ENCODE measurements around the gene UIMC1.

UIMC1 gene

DNA sequence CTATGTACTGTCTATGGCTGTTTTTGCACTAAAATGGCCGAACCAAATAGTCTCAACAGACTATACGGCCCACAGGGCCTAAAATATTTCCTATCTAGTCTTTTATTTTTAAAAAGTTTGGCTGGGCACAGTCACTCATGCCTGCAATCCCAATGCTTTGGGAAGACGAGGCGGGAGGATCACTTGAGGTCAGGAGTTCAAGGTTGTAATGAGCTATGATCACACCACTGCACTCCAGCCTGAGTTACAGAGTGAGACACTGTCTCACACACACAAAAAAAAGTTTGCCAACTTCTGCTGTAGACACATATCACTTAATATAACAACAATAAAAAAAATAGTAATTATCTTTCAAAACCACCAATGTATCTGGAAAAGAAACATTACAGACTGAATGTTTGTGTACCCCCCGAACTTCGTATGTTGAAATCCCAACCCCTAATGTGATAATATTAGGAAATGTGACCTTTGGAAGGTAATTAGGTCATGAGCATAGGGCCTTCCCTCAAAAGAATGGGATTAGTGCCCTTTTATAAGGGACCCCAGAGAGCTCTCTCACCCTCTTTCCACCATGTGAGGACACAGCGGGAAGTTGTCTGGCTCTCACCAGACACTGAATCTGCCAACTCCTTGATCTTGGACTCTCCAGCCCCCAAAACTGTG, 53.9 kb downstream of the UIMC1 start:
- DNase-seq: no peak

DNA sequence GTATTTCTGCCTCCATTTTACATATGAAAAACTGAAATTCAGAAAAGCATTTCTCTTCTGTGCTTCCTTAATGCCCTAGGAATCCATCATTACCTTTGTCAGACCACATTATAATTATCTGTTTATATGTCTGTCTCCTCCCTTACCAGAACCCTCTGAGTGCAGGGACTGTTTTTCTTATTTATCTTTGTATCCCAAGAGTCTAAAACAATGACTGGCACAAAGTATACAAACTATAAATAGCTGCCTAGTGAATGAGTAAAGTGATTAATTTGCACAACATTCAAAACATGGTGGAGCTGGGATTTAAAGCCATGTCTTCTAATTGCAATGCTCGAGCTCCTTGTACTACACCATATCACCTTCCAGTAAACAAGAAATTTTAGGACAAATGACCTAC, 58.1 kb downstream of the UIMC1 start:
- no peak for DNase-seq

DNA sequence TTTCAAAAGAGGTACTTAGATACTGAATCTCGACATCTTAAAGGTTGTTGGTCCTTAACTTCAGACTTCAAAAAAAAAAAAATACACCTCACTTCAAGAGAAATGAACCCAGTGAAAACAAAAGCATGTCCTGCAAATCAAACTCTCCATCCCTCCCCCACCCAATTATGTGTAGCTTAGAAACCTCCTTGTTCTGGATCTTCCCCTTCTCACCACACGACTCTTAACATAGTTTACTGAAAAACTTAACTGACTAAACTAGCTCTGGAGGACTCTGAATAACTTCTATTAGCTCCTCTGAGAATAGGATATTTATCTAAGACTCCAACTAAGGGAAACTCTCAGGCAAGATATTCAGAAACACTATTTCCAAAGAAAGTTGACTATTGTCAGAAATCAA, 58.7 kb downstream of the UIMC1 start:
- no peak for DNase-seq

DNA sequence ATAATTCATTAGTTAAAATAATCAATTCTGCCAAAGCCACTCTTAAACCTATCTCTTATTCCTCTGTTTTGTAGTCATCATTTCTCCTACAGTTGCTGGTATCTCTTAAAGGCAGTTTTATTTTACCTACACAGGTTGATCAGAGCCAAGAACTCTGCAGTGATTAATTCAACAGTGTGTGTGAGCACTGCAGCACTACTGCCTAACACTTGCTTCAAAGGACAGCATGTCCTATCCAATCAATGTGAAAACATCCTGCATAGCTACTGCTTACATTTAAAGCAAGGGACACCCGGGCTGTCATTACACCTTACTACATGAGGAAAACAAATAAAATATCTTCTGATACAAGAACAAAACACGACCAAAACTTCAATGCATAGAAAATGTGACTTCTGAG, 62.3 kb downstream of the UIMC1 start:
- no peak for DNase-seq

DNA sequence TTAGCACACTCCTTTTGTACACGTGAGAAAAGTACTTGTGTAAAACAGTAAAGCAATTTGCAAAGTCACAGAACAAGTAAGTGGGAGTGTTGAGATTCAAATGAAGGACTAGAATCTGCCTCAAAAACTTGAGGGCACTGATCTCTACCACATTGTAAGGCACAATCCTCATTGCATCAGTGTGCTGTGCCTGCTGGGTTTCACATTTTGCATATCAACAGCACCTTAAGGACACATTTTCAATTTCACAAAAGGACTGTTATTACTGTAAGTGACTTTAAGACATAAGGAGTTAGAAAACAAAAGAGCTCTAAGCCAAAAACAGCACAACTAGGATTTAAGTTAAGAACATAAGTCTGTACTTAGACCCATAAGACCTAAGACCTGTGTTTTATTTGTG, 62.8 kb downstream of the UIMC1 start:
- DNase-seq: no peak

DNA sequence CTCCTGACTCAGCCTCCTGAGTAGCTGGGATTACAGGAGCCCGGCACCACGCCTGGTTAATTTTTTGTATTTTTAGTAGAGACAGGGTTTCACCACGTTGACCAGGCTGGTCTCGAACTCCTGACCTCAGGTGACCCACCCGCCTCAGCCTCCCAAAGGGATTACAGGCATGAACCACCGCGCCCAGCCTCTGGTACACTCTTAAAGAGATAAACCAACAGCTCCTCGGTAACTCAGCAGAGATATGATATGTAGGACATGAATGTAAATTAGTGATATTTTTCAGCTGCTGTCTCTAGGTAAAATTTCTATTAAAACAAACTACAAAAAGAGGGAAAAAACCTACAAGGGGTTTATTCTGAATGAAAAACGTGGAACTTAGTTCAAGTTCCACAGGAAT, 64.6 kb downstream of the UIMC1 start:
- no peak for DNase-seq

DNA sequence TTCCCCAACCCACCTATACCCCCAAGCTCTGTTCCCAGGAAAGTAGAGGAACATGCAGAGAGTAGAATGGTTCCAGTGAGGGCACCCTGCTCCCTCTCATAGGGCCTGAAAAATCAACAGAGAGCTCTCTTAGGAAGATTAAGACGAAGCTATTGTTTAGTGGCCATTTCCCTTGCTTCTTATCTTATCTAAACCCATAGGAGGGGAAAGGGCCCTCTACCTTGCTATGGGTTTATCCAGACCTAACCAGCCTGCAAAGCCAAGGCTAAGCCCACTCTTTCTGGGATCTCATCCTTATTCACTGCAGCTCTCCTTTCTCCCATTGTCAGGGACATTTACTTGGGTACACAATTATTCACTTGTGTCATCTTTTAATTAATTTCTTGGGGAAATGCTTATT, 68.1 kb downstream of the UIMC1 start:
- no peak for DNase-seq

DNA sequence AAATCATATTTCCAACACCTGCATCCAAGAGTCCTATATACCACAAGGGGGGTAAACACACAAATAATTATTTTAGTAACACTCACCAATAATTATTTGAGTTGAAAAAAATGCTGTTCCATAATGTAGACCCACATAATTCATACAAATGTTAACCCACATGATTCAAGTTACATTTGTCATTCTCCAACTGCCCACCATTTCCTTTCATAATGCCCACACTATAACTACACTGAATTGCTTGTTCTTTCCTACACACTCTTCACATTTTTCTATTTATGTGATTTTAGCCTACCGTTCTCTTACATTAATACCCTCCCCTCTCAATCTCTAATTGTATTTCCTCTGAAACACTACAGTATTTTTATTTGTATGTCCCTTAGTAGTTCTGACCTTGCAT, 71.6 kb downstream of the UIMC1 start:
- DNase-seq: no peak

DNA sequence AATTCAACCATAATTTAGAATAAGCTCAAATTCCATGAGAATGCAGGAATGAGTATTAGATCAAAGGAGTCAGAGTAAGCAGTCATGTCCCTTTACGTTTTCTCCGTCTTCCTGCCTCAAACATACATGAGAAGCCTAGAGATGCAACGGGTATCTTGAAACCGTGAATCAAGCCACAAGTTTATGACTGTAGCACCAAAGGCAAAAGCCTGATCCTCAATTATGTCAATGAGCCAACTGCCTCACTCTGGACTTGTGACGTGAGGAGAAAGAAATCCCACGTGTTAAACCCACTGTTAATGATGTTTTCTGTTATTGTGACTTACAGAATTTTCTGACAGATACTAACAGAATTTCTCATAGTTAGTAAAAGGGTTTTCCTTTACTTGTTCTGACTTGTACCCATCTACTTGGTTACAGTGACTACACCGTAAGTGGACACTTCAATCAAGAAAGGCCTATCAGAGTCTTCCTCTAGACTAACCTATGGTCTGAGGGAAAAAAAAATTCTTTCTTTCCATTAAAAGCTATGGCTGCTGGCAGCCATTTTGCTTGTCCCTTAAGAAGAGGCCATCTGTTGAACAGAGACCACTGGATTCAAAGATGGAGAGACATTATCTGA, 72.2 kb downstream of the UIMC1 start:
- no peak for DNase-seq

DNA sequence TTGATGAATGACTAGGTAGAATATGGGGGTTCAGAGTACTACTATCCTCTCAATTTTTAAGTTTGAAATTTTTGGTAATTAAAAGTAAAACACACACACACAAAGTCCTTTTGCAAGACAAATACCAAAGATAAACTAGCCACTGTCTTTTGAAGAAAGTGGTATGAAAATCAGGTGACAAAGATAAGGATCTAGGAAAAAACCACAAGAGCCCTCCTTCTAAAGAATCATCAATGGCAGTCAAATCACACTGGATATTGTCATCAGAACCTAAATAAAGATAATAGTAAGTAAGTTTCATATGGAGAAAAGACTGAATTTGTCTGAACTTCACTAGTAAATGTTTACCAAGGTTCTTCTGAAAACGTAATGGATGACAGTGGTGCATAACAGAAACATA, 76.9 kb downstream of the UIMC1 start:
- DNase-seq: peak in 1 of 2 donors; percentile 17

DNA sequence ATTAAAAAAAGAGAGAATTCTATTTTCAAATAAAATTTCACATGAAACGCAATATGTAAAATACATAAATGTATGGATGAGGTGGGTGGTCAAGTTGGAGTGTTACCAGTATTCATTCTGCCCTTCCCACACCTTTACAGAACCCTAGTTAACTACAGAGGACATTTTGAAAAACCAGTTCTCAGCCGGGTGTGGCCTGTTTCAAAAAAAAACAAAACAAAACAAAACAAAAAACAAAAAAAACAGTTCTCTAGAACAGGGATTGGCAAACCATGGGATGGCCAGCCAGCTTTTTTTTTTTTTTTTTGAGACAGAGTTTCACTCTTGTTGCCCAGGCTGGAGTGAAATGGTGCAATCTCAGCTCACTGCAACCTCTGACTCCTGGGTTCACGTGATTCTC, 79.0 kb downstream of the UIMC1 start:
- DNase-seq: no peak

DNA sequence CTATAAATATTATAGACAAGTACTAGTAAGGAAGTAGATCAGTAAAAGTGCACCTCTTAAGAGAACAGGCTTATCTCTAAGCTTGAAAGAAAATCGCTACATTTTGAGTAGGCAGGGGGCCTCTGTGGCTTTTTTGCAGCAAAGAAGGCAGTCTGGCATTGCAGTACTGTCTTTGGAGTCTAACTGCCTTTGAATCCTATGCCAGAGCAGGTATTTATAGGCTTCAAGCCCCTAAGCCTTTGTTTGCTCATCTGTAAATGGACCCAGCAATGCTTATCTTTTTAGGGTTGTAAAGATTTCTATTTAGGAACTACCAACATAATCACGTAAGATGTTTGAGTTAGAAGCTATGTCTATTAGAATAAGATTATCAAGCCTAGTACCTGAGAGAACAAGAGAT, 83.8 kb downstream of the UIMC1 start:
- DNase-seq: no peak

DNA sequence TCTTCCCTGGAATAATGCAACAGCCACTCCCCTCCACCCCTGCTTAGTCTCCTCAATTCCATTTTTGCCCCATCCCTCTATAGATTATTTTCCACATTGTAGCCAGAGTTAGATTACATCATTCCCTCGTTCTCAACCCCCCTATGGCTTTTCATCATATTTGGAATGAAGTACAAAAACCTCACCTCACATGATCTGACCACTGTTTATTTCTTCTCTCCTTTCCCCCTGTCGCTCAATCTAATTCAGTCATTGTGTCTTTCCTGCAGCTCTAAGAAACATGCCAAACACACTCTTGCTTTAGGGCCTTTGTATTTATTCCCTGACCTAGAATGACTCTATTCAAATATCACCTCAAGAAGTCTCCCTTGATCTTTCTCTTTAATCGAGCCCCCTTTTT, 84.9 kb downstream of the UIMC1 start:
- DNase-seq: no peak

DNA sequence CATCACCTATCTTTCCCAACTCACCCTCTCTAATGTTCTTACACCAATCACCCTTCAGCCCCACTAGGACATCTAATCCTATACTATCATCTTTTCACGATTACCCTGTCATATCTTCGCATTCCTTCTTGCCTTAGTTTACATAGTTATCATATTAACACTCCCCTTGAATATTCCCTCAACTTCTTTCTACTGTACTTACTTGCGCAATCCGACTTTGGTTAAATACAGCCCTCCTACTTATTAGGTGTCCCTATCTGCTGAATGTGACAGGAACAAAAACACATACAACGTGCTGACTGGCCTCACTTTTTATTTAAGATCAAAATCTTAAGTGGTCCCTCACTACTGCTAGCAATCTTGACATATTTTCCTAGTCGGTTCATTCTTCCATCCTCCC, 88.0 kb downstream of the UIMC1 start:
- no peak for DNase-seq

DNA sequence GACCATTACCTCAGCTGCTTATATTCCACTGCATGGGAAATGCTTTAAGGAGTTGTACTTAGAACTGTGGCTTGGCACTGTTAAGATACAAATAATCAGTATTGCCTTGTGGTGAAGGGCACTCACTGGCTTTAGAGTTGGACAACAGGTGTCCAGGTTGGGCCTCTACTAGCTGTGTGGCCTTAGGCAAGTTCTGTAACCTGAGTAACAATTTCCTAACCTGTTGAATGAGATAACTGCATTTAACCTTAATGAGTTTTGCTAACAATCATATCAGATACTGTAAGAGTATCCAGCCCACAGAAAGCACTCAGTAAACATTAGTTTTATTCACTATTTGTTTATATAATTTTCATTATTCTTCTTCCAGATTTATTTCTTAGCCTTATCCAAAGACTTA, 90.2 kb downstream of the UIMC1 start:
- no peak for DNase-seq

DNA sequence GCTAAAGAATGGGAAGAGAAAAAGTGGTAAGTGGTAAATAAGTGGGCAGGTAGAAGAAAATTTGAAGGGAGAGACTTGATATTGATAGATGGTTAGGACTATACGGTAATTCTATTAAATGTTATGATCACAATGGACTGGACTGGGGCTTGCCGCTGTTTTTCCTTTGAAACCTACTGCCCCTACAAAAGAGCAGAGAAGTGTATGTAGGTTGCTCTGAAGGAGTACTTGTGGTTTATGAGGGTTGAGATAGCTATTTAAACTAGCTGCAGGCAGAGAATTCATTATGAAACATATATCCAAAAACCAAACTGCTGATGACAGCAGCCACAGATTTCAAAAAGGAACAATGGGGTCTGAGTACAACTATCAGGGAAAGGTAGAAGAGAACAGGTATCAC, 90.7 kb downstream of the UIMC1 start:
- DNase-seq: no peak

DNA sequence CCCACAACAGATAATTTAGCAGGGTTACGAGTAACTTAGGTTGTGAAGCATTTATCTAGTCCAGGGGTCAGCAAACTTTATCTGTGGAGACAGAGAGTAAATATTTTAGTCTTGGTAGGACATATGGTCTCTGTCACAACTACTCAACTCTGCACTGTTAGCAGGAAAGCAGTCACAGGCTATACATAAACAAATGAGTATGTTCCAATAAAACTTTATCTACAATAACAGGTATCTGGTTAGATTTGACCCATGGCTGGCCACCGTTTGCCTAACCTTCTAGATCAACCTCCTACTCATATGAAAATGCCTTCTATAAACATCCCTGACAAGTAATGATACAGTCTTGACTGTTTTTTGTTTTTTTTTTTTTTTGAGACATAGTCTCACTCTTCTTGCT, 94.5 kb downstream of the UIMC1 start:
- no peak for DNase-seq

DNA sequence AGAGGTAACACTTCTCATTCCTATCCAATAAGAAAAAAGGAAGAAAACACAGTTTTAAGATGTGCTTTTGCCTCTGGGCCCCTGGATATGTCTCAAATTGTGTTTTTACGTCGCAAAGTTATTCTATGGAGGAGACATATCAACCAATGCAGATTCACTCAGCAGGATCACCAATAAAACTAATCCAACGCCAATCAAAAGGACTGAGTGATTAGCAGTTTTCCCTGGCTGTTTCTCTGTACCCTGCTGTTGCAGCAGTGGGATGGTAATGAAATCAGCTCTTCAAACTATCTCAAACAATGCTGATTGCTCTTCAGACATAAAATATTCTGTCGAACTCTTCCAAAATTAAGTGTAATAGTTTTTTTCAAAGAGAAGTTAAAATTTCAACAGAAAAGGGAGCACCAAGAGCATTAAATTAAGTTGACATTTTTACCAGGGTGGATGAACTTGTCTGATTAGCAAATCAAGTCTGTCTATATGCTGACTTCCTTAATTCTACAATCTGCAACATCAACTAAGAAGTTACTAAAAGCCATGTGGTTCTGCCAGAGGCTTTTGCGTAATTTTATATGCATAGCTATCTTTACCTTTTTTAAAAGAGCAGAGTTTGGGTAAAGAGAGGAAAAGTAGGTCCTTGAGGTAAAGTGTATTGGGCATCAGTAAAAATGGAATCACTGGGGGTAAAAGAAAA, 97.8 kb downstream of the UIMC1 start:
- DNase-seq: no peak

DNA sequence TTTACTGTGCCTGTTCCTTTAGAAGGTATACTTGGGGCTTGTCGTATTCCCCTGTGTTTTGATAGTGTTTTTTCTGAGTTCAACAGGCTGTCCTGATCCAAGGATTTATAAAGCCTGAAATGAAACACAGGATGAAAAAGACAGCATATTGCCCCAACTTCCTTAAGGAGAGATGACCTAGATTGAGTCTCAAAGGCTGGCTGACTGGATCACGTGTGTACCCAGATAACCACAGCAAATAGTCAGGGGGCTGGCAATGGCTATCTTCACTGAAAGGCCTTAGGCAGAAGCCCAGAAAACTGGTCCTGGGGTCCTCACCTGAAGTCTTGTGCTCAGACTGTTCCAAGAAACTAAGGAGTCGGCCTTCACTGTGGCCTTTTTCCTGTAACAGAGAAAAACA, 99.8 kb downstream of the UIMC1 start:
- DNase-seq: no peak

DNA sequence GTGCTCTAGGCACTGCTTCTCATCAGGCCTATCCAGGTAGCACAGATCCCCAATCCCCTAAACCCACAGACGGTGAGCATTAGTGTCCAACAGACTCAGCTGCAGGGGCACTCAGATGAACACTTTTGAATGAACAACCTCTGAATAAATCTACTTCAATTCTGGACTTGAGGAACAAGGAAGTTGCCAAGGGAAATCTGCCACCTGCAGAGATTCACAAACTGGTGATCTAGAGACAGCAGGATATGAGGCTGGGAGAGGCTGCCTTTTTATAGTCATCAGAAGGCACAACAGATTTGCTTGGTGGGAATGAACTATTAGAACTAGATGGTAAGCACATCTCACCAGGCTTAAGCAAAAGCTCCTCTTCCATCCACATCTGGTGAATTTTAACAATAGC, 100.5 kb downstream of the UIMC1 start:
- DNase-seq: no peak

DNA sequence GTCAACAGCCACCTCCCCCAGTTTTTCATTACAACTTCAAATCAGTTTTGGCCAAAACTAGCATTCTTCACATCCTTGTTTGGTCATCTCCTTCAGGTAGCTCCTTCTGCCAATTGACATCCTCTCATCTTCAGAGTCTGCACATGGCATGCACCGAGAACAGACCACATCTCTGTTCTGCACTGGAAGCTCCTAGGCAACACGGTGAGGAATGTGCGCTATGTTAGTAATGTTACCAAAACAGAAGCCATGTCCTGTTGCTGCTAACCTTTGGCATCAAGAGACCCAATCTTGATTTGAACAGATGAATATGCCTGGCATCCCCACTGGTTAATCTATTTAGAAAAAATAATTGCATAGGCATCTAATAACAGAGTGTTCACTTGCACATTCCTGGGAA, 102.3 kb downstream of the UIMC1 start:
- no peak for DNase-seq

DNA sequence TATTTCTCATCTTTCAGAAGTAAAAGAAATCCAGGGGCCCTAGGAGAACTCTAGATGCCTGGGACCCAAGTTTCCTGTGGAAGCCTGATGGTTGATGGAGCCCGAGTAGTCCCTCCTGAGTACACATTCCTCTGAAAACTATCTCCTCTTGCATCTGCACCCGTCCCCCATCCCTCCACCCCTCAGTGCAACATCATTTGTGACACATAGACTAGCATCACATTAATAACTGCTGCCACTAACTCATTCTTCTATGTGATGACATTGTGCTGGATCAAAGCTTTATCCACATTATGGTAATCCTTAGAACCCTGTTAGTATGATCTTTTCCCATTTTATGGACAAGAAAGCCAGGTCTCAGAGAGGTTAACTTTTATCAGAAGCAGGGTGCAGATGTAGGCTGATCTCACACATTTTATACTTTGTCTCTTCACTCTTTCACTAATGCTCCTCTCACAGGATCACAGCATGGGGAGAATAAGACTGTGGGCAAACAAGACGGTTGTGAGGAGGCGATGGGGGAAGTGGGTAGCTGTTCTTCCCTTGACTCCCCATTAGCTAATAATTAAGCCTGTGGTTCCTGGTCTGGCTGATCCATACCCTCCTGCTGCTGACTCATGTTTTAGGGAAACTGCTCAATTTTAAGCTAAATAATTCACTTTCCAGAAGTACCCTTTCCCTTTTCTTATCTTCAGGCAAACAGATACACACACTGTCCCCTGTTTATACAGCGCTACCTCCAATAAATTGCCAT, 103.5 kb downstream of the UIMC1 start:
- DNase-seq: no peak

DNA sequence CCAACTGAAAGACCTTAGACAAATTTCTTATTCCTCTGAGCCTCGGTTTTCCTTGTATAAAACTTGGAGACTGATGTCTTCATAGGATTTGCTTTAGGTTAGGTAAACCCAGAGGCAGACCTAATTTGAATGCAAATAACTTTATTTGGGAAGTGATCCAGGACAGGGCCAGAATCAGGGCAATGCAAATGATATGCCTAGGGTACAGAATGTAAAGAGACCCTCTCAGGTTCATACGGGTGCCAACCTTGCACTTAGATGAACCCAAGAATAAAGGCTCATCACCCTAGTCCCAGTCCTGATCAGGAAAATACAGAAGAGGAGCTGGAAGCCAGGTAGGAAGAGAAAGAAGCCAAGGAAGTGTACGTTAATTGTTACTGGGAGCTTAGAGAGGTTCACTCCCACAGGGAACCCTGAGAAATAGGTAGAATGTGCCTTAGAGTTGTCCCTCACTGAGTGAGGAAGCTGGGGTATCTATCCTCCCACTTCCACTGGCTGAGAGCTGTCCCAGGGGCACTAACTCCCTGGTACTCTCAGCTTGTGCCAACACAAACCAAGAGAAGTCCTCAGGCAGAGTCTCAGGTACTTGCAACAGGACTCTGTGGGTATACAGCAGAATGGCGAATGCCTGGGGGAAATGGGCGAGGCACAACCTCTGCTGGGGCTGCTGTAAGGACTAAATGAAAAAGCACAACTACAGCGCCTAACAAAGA, 104.3 kb downstream of the UIMC1 start:
- DNase-seq: no peak

All from CD4-positive, alpha-beta T cell treated with Interleukin-4 for 1 hour (primary cell).